WTC11 (cell line): ENCODE measurements around the gene CNTNAP2.

Experiments
- ATF3 ChIP-seq: sonication (generic); formaldehyde crosslinking; conservative IDR thresholded peaks from 2 replicates; pipeline ENCODE4 v1.8.1; 2022; ENCODE audit warnings: mild to moderate bottlenecking, missing genetic modification reagents
- CTCF ChIP-seq: fragments of 200-600 bp; IDR thresholded peaks from 2 replicates; pipeline ENCODE4 v1.8.0; 2022; ENCODE audit warnings: antibody characterized with exemption
- ESRRA ChIP-seq: sonication (generic); formaldehyde crosslinking; IDR thresholded peaks from 2 replicates; pipeline ENCODE4 v1.8.1; 2022; ENCODE audit warnings: mild to moderate bottlenecking, missing genetic modification reagents, borderline replicate concordance
- JUN ChIP-seq: sonication (generic); formaldehyde crosslinking; IDR thresholded peaks from 2 replicates; pipeline ENCODE4 v1.8.0; 2023; ENCODE audit warnings: mild to moderate bottlenecking, missing genetic modification reagents
- KAT7 ChIP-seq: sonication (generic); formaldehyde crosslinking; IDR thresholded peaks from 2 replicates; pipeline ENCODE4 v1.8.1; 2023; ENCODE audit warnings: missing genetic modification reagents, mild to moderate bottlenecking, borderline replicate concordance
- MAX ChIP-seq: sonication (generic); formaldehyde crosslinking; IDR thresholded peaks from 2 replicates; pipeline ENCODE4 v1.8.0; 2022; ENCODE audit warnings: mild to moderate bottlenecking, missing genetic modification reagents
- PRDM15 ChIP-seq: sonication (generic); formaldehyde crosslinking; IDR thresholded peaks from 2 replicates; pipeline ENCODE4 v1.8.0; 2022; ENCODE audit warnings: missing genetic modification reagents
- ZNF232 ChIP-seq: sonication (generic); formaldehyde crosslinking; IDR thresholded peaks from 2 replicates; pipeline ENCODE4 v1.8.0; 2022; ENCODE audit warnings: mild to moderate bottlenecking, missing genetic modification reagents
- ZNF396 ChIP-seq: fragments of 250-450 bp; sonication (Bioruptor Pico); IDR thresholded peaks from 2 replicates; pipeline ENCODE4 v1.8.0; 2021; ENCODE audit warnings: mild to moderate bottlenecking, moderate library complexity, borderline replicate concordance
- ZNF423 ChIP-seq: fragments of 250-450 bp; sonication (Bioruptor Pico); IDR thresholded peaks from 2 replicates; pipeline ENCODE4 v2.1.2; 2022; ENCODE audit warnings: mild to moderate bottlenecking, moderate library complexity
- ZNF671 ChIP-seq: fragments of 250-450 bp; sonication (Bioruptor Pico); IDR thresholded peaks from 2 replicates; pipeline ENCODE4 v1.8.0; 2021; ENCODE audit warnings: mild to moderate bottlenecking
- ZSCAN18 ChIP-seq: fragments of 250-450 bp; sonication (Bioruptor Pico); IDR thresholded peaks from 2 replicates; pipeline ENCODE4 v2.1.2; 2022; ENCODE audit warnings: mild to moderate bottlenecking, moderate library complexity
- TF ChIP-seq, protein P1 (sequence below): sonication (generic); formaldehyde crosslinking; IDR thresholded peaks from 2 replicates; pipeline ENCODE4 v1.8.0; 2023; ENCODE audit warnings: mild to moderate bottlenecking, missing genetic modification reagents

DNA sequence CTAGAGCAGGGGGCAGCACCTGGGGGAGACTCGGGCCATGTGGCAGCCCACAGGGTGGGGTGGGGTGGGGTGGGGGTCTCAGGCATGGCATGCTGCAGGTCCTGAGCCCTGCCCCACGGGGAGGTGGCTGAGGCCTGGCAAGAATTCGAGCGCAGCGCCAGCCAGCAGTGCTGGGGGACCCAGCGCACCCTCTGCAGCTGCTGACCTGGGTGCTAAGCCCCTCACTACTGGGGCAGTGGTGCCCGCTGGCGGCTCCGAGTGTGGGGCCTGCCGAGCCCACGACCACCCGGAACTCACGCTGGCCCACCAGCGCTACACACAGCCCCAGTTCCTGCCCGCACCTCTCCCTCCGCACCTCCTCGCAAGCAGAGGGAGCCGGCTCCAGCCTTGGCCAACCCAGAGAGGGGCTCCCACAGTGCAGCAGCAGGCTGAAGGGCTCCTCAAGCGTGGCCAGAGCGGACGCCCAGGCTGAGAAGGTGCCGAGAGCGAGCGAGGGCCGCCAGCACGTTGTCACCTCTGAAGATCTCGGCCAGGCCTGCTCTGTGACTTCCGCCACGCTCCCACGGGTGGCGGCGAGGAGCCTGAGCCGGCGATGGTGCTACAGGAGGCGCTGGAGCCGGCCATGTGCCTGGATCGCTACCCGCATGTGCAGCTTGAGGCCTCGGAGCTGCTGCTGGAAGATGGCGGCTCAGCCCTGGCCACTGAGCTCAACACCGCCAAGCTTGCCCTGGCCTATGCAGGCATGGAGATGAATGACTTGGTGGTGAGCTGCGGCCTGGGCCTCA, 2328.9 kb downstream of the CNTNAP2 start:
- TF ChIP-seq CTCF (no peak), MAX (CRISPR knock-in tag) (peak; percentile 35; the same call in 1 of the 2 replicates), ZNF671 (CRISPR knock-in tag) (no peak), PRDM15 (no peak), JUN (CRISPR knock-in tag) (no peak), ZNF396 (CRISPR knock-in tag) (no peak), KAT7 (no peak), ATF3 (CRISPR knock-in tag) (no peak), ZNF423 (CRISPR knock-in tag) (no peak), ESRRA (CRISPR knock-in tag) (no peak), ZSCAN18 (CRISPR knock-in tag) (no peak), ZNF232 (no peak)
- TF ChIP-seq, protein P1, sequence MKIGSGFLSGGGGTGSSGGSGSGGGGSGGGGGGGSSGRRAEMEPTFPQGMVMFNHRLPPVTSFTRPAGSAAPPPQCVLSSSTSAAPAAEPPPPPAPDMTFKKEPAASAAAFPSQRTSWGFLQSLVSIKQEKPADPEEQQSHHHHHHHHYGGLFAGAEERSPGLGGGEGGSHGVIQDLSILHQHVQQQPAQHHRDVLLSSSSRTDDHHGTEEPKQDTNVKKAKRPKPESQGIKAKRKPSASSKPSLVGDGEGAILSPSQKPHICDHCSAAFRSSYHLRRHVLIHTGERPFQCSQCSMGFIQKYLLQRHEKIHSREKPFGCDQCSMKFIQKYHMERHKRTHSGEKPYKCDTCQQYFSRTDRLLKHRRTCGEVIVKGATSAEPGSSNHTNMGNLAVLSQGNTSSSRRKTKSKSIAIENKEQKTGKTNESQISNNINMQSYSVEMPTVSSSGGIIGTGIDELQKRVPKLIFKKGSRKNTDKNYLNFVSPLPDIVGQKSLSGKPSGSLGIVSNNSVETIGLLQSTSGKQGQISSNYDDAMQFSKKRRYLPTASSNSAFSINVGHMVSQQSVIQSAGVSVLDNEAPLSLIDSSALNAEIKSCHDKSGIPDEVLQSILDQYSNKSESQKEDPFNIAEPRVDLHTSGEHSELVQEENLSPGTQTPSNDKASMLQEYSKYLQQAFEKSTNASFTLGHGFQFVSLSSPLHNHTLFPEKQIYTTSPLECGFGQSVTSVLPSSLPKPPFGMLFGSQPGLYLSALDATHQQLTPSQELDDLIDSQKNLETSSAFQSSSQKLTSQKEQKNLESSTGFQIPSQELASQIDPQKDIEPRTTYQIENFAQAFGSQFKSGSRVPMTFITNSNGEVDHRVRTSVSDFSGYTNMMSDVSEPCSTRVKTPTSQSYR (CRISPR knock-in tag): no peak
